ENCODE measurements around the gene SARDH.

SARDH gene

DNA sequence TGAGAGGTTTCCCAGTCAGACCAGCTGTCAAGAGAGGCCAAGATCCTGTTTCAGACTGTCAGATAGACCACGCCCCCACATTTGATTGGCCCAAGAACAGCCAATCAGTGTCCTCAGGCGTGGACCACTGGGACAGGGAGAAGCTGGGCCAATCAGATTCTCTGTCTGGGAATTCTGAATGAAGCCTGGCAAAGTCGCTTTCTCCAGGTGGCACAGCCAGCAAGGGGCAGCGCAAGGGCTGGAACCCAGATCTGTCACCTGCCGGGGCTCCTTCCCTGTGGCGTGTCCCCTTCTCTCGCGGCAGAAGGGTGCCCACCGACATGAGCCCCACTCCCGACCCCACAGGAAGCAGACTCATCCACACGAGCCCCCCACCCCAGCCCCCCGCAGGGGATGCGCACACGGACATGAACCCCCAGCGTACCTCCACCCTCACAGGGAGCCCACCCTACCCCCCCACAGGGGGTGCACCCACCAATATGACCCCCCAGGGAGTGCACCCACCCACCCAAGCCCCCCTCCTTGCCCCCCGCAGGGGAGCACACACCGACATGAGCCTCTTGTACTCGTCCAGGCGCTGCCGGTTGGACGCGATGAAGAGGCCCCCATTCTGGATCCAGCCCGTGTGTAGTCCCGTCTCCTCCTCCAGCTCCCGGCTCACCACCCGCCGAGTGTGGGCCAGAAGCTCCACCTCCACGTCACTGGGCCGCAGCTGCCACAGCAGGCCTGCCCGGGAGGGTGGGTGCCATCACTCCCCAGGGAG, 6.1 kb downstream of the SARDH start:
- H3K9ac ChIP-seq (ENCODE audit: low read length), result no peak overlapping the region
- no peaks in the 10 kb centered on the region for H3K36me3 ChIP-seq (ENCODE audit: insufficient read depth, low read length)
- H3K79me2 ChIP-seq (ENCODE audit: insufficient read depth, low read length), result no peaks in the 10 kb centered on the region
- H3K4me2 ChIP-seq (ENCODE audit: low read length), result no peak overlapping the region
- no peak overlapping the region for H2AFZ ChIP-seq (ENCODE audit: low read length)
- H3K27ac ChIP-seq (ENCODE audit: low read depth, low read length, poor library complexity, severe bottlenecking), result no peak overlapping the region
- no peak overlapping the region for H3K4me3 ChIP-seq (ENCODE audit: low read depth, low read length, poor library complexity, severe bottlenecking)
- TF ChIP-seq, protein P1, sequence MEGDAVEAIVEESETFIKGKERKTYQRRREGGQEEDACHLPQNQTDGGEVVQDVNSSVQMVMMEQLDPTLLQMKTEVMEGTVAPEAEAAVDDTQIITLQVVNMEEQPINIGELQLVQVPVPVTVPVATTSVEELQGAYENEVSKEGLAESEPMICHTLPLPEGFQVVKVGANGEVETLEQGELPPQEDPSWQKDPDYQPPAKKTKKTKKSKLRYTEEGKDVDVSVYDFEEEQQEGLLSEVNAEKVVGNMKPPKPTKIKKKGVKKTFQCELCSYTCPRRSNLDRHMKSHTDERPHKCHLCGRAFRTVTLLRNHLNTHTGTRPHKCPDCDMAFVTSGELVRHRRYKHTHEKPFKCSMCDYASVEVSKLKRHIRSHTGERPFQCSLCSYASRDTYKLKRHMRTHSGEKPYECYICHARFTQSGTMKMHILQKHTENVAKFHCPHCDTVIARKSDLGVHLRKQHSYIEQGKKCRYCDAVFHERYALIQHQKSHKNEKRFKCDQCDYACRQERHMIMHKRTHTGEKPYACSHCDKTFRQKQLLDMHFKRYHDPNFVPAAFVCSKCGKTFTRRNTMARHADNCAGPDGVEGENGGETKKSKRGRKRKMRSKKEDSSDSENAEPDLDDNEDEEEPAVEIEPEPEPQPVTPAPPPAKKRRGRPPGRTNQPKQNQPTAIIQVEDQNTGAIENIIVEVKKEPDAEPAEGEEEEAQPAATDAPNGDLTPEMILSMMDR (IDR thresholded peaks at IDR 0.05; ENCODE audit: low read length), result no peak
- no peak for TF ChIP-seq EZH2 (IDR thresholded peaks at IDR 0.05; ENCODE audit: borderline replicate concordance, low read length)
- H3F3A ChIP-seq (ENCODE audit: insufficient read depth, low read length), result no peaks in the 10 kb centered on the region
- no peaks in the 10 kb centered on the region for H3K4me1 ChIP-seq (ENCODE audit: insufficient read depth, low read length, severe bottlenecking)
- H4K20me1 ChIP-seq (ENCODE audit: insufficient read depth, low read length), result no peaks in the 10 kb centered on the region
- H3K27me3 ChIP-seq (ENCODE audit: insufficient read depth, low read length), result no peaks in the 10 kb centered on the region
- no peaks in the 10 kb centered on the region for H3K9me2 ChIP-seq (ENCODE audit: low read depth, low read length)
- H3K9me3 ChIP-seq (ENCODE audit: low read length), result no peaks in the 10 kb centered on the region

DNA sequence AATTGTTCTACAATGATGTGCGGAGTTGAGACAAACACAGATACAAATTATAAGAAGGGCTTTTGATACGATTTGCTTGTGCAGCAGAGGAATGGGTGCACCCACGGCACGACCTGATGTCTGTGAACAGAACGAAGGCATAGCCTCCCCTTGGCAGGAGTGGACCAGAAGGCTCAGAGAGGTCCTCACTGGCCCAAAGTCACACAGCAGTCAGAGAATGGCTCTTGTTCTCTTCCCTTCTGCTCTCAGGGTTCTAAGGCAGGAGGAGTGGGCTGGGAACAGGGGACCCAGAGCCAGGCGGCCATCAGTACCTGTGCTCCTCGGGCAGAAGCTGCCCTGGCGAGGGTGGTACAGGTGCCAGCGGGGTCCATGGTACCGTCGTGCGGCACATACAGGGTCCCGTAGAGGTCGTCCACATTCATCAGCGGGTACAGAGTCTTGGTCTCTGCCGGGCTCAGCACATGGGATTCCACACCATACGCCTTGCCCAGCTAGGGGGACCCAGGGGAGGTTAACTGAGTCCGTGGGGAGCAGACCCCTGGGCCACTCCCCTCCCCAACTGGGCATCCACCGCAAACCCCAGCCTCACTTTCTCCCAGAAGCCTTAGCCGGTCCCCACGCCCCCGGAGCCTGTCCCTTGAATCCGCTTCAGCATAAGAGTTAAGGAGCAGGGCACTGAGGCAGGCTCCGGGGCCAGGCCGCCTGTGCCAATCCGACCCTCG, 7.0 kb downstream of the SARDH start:
- no peak for TF ChIP-seq EZH2 (IDR thresholded peaks at IDR 0.05; ENCODE audit: borderline replicate concordance, low read length)
- TF ChIP-seq, protein P1 (IDR thresholded peaks at IDR 0.05; ENCODE audit: low read length), result no peak
- H3K27me3 ChIP-seq (ENCODE audit: insufficient read depth, low read length), result no peaks in the 10 kb centered on the region
- H3K9ac ChIP-seq (ENCODE audit: low read length), result no peak overlapping the region
- no peak overlapping the region for H3K27ac ChIP-seq (ENCODE audit: low read depth, low read length, poor library complexity, severe bottlenecking)
- H4K20me1 ChIP-seq (ENCODE audit: insufficient read depth, low read length), result no peaks in the 10 kb centered on the region
- no peaks in the 10 kb centered on the region for H3F3A ChIP-seq (ENCODE audit: insufficient read depth, low read length)
- no peaks in the 10 kb centered on the region for H3K9me2 ChIP-seq (ENCODE audit: low read depth, low read length)
- H3K36me3 ChIP-seq (ENCODE audit: insufficient read depth, low read length), result no peaks in the 10 kb centered on the region
- no peaks in the 10 kb centered on the region for H3K4me1 ChIP-seq (ENCODE audit: insufficient read depth, low read length, severe bottlenecking)
- H3K4me3 ChIP-seq (ENCODE audit: low read depth, low read length, poor library complexity, severe bottlenecking), result no peak overlapping the region
- no peak overlapping the region for H3K4me2 ChIP-seq (ENCODE audit: low read length)
- H2AFZ ChIP-seq (ENCODE audit: low read length), result no peak overlapping the region
- H3K79me2 ChIP-seq (ENCODE audit: insufficient read depth, low read length), result no peaks in the 10 kb centered on the region
- H3K9me3 ChIP-seq (ENCODE audit: low read length), result no peaks in the 10 kb centered on the region

DNA sequence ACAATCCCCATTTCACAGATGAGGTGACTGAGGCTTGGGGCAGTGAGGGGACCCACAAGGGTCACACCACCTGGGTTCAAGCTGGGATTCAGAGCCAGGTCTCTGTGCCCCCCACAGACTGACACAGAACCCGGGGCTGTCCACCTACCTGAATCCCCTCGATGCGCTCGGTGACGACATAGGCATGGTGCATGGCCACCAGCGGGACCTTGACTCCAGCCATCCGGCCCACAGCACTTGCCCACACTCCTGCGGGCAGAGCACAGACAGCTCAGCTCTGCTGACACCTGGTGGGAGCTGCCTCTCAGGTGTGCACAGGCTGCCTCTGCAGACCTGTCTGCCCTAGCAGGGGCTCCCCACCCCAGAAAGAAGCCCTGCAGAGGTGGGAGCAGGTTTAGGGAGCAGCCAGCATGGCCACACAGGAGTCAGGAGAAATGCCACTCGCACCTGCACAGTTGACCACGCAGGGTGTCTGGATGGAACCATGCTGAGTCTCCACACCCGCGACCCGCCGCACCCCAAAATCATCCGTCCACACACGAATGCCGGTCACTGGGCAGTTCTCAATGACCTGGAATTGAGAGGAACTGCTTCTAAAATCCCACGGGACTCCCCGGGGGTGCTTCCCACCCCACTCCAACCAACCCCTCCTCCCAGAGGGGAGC, 8.4 kb downstream of the SARDH start:
- Histone ChIP-seq H2AFZ (ENCODE audit: low read length) (no peak overlapping the region), H3K4me2 (ENCODE audit: low read length) (no peak overlapping the region), H3F3A (ENCODE audit: insufficient read depth, low read length) (no peaks in the 10 kb centered on the region), H3K9me2 (ENCODE audit: low read depth, low read length) (no peaks in the 10 kb centered on the region), H3K79me2 (ENCODE audit: insufficient read depth, low read length) (no peaks in the 10 kb centered on the region), H4K20me1 (ENCODE audit: insufficient read depth, low read length) (no peaks in the 10 kb centered on the region), H3K9me3 (ENCODE audit: low read length) (no peaks in the 10 kb centered on the region), H3K27me3 (ENCODE audit: insufficient read depth, low read length) (no peaks in the 10 kb centered on the region), H3K27ac (ENCODE audit: low read depth, low read length, poor library complexity, severe bottlenecking) (no peak overlapping the region), H3K4me1 (ENCODE audit: insufficient read depth, low read length, severe bottlenecking) (no peaks in the 10 kb centered on the region), H3K9ac (ENCODE audit: low read length) (no peak overlapping the region), H3K36me3 (ENCODE audit: insufficient read depth, low read length) (no peaks in the 10 kb centered on the region), H3K4me3 (ENCODE audit: low read depth, low read length, poor library complexity, severe bottlenecking) (no peak overlapping the region)
- TF ChIP-seq EZH2 (IDR thresholded peaks at IDR 0.05; ENCODE audit: borderline replicate concordance, low read length), result no peak
- TF ChIP-seq, protein P1 (IDR thresholded peaks at IDR 0.05; ENCODE audit: low read length), result no peak
